Osteoblast (primary cell): ENCODE measurements around the gene PPM1K. TPM values are rescaled to one million over a fixed set of nuclear protein-coding genes. Genes with fewer than 3 reads are reported as not detected.

Source experiments
- DNase-seq: peaks from one replicate; pipeline ENCODE4 v3.0.0; 2011; ENCODE audit warnings: low spot score, mixed read lengths; ENCODE audit not compliant: insufficient read length; ENCODE audit errors: missing footprints
- H2AFZ ChIP-seq: 2 replicates; pipeline ENCODE4 v1.6.0; 2011; ENCODE audit warnings: mild to moderate bottlenecking, low read length
- H3K27ac ChIP-seq: 2 replicates; pipeline ENCODE4 v1.5.1; 2011; ENCODE audit warnings: mild to moderate bottlenecking, low read depth, low read length, moderate library complexity
- H3K27me3 ChIP-seq: 2 replicates; pipeline ENCODE4 v1.6.0; 2012; ENCODE audit warnings: mild to moderate bottlenecking, control low read depth, inconsistent platforms, low read length, moderate library complexity; ENCODE audit not compliant: insufficient read depth
- H3K36me3 ChIP-seq: 2 replicates; pipeline ENCODE4 v1.5.1; 2011; ENCODE audit warnings: mild to moderate bottlenecking, low read length, control low read depth, moderate library complexity; ENCODE audit not compliant: insufficient read depth
- H3K4me1 ChIP-seq: 2 replicates; pipeline ENCODE4 v1.5.1; 2011; ENCODE audit warnings: mild to moderate bottlenecking, low read length, control low read depth, moderate library complexity; ENCODE audit not compliant: insufficient read depth
- H3K4me2 ChIP-seq: 2 replicates; pipeline ENCODE4 v1.6.0; 2011; ENCODE audit warnings: mild to moderate bottlenecking, low read length; ENCODE audit not compliant: insufficient read depth
- H3K4me3 ChIP-seq: fragments of 200-600 bp; sonication (generic); 3 replicates; pipeline ENCODE4 v1.5.1; 2012; ENCODE audit warnings: mild to moderate bottlenecking, low read length, inconsistent platforms; ENCODE audit not compliant: insufficient read depth
- H3K79me2 ChIP-seq: 2 replicates; pipeline ENCODE4 v1.6.0; 2012; ENCODE audit warnings: mild to moderate bottlenecking, low read length, control low read depth, inconsistent platforms; ENCODE audit not compliant: insufficient read depth
- H3K9me3 ChIP-seq: 2 replicates; pipeline ENCODE4 v1.5.1; 2011; ENCODE audit warnings: low read depth, low read length, control low read depth
- H4K20me1 ChIP-seq: 2 replicates; pipeline ENCODE4 v1.6.0; 2012; ENCODE audit warnings: mild to moderate bottlenecking, low read length, control low read depth; ENCODE audit not compliant: insufficient read depth
- total RNA-seq: library from RNA; depleted of rRNA; stranded (reverse); fragments of >200 nt; gene quantifications from 2 replicates; pipeline ENCODE4 v1.2.3, GENCODE V29; 2012
- TF ChIP-seq, protein P1 (sequence below): IDR thresholded peaks from 2 replicates; pipeline ENCODE4 v1.5.1; 2011; ENCODE audit warnings: mild to moderate bottlenecking, low read depth, low read length, moderate library complexity; ENCODE audit errors: extremely low read depth

PPM1K gene
- total RNA-seq, 1 donor = 21.0 TPM

DNA sequence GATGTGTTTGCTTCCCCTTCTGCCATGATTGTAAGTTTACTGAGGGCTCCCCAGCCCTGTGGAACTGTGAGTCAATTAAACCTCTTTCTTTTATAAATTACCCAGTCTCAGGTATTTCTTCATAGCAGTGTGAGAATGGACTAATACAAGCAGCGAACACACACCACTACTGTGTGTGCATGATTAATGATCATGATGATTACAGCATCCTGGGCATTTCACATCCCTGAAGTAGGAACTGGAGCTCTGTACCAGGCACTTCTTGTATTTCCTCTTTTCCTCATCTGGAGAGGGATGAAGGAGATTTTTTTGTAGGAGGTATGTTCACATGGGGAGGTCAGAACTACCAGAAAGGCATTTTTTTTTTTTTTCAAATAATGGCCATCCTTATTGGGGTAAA is 60.8 kb downstream of the PPM1K start:
- no peaks in the 10 kb centered on the region for H3K9me3 ChIP-seq
- no peaks in the 10 kb centered on the region for H3K79me2 ChIP-seq
- no peak for DNase-seq
- no peak overlapping the region for H3K4me2 ChIP-seq
- no peak overlapping the region for H3K27ac ChIP-seq
- H3K27me3 ChIP-seq = no peaks in the 10 kb centered on the region
- H3K36me3 ChIP-seq = no peaks in the 10 kb centered on the region
- H3K4me3 ChIP-seq = no peak overlapping the region
- TF ChIP-seq, protein P1, sequence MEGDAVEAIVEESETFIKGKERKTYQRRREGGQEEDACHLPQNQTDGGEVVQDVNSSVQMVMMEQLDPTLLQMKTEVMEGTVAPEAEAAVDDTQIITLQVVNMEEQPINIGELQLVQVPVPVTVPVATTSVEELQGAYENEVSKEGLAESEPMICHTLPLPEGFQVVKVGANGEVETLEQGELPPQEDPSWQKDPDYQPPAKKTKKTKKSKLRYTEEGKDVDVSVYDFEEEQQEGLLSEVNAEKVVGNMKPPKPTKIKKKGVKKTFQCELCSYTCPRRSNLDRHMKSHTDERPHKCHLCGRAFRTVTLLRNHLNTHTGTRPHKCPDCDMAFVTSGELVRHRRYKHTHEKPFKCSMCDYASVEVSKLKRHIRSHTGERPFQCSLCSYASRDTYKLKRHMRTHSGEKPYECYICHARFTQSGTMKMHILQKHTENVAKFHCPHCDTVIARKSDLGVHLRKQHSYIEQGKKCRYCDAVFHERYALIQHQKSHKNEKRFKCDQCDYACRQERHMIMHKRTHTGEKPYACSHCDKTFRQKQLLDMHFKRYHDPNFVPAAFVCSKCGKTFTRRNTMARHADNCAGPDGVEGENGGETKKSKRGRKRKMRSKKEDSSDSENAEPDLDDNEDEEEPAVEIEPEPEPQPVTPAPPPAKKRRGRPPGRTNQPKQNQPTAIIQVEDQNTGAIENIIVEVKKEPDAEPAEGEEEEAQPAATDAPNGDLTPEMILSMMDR = no peak
- H4K20me1 ChIP-seq = no peaks in the 10 kb centered on the region
- H3K4me1 ChIP-seq = peaks cover 6% of the 10 kb centered on the region
- H2AFZ ChIP-seq = no peak overlapping the region

DNA sequence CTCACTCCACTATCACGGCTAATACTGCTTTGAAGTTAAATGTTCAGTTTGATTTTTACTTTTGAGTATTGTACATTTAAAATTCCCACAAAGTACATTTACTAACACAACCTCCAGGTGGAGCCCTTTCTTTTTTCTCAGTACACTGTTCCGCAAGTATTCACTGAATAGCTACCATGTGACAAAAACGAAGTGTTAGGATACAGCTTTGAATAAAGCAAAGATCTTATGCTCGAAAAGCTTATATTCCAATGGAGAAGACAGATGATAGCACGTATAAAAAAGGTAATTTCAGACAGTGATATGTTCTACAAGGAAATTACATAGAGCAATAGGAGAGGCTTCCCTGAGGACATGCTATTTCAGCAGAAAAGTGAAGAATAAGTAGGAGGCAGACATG is 65.3 kb downstream of the PPM1K start:
- H3K27me3 ChIP-seq = no peaks in the 10 kb centered on the region
- no peak overlapping the region for H3K4me3 ChIP-seq
- H3K27ac ChIP-seq = no peak overlapping the region
- H2AFZ ChIP-seq = peak overlapping the region; percentile 25
- no peaks in the 10 kb centered on the region for H3K9me3 ChIP-seq
- TF ChIP-seq, protein P1 = peak; percentile 59
- no peaks in the 10 kb centered on the region for H3K36me3 ChIP-seq
- no peaks in the 10 kb centered on the region for H3K79me2 ChIP-seq
- H4K20me1 ChIP-seq = no peaks in the 10 kb centered on the region
- peak overlapping the region; percentile 32 for H3K4me2 ChIP-seq
- peaks cover 2% of the 10 kb centered on the region for H3K4me1 ChIP-seq
- peak; percentile 80 for DNase-seq

DNA sequence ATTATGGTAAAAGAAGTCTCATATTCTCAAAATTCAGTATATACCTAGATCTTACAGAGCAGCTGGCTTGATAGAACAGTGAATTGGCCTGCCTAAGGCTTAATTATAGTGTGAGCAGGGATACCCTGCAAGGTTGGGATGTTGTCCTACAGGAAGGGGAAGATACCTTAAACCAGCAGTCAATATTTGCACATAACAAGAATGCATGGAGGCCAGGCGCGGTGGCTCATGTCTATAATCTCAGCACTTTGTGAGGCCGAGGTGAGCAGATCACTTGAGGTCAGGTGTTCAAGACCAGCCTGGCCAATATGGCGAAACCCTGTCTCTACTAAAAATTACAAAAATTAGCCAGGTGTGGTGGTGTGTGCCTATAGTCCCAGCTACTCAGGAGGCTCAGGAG is 67.2 kb downstream of the PPM1K start:
- DNase-seq = no peak
- Histone ChIP-seq H3K4me1 (peaks cover 2% of the 10 kb centered on the region), H3K9me3 (no peaks in the 10 kb centered on the region), H3K4me2 (no peak overlapping the region), H4K20me1 (no peaks in the 10 kb centered on the region), H3K4me3 (no peak overlapping the region), H3K27ac (no peak overlapping the region), H3K79me2 (no peaks in the 10 kb centered on the region), H2AFZ (no peak overlapping the region), H3K36me3 (no peaks in the 10 kb centered on the region), H3K27me3 (no peaks in the 10 kb centered on the region)
- TF ChIP-seq, protein P1 = no peak

DNA sequence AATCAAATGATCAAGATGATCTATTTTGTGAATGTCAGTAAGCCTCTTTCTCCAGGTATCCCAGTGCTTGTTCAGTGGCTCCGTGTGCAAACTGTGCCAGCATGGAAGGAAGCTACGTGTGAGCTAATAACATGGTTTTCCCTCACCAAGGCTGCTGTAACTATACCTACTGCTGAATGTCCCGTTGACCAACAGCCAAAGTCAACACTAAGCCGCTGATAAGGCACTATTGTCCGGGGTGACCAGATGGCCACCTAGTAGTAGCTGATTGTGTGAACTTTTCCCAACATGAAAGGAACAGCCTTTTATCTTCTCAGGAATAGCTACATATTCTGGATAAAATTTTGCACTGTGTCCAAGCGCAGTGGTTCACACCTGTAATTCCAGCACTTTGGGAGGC is 68.0 kb downstream of the PPM1K start:
- H3K27ac ChIP-seq = no peak overlapping the region
- H3K4me1 ChIP-seq = peaks cover 2% of the 10 kb centered on the region
- TF ChIP-seq, protein P1 = no peak
- H2AFZ ChIP-seq = no peak overlapping the region
- H3K79me2 ChIP-seq = no peaks in the 10 kb centered on the region
- DNase-seq = peak; percentile 18
- no peak overlapping the region for H3K4me3 ChIP-seq
- no peak overlapping the region for H3K4me2 ChIP-seq
- H3K36me3 ChIP-seq = no peaks in the 10 kb centered on the region
- H4K20me1 ChIP-seq = no peaks in the 10 kb centered on the region
- H3K27me3 ChIP-seq = no peaks in the 10 kb centered on the region
- H3K9me3 ChIP-seq = no peaks in the 10 kb centered on the region
